ENCODE results near the gene TAOK1. TPM values are rescaled to one million over a fixed set of nuclear protein-coding genes. Genes with fewer than 3 reads are reported as not detected.

Gene TAOK1
- total RNA-seq, 1 donor from 2014 or later, result 81.1 TPM

DNA sequence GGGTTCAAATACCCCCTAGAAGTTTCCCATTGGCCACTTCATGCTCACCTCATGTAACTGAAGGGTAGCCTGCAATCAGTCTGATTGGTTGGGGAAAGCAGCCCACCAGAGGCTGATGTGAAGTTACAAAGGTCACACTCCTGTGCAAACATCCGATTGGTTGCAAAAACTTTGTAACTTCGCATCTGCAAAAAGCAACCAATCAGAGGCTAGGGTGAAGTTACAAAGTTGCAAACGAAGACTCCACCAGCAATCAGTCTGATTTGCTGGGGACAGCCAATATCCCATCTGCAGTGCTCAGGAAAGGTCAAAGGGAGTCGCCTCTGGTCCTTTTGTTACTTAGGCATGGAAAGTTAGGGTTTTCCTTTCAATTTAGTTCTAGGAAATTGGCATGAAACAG lies 40.1 kb downstream of the TAOK1 start:
- Mint-ChIP-seq H3K9me3 (ENCODE audit: unreplicated experiment) (no peaks in the 10 kb centered on the region), H3K27me3 (ENCODE audit: unreplicated experiment) (no peaks in the 10 kb centered on the region)

GRCh38 chr17:29433541-29433940 lies 43.4 kb downstream of the TAOK1 start:
- no peak overlapping the region for H3K27ac Mint-ChIP-seq (ENCODE audit: unreplicated experiment)
- DNase-seq (ENCODE audit: extremely low spot score, unreplicated experiment), result peak; percentile 63
- H3K27me3 Mint-ChIP-seq (ENCODE audit: unreplicated experiment), result no peaks in the 10 kb centered on the region
- H3K9me3 Mint-ChIP-seq (ENCODE audit: unreplicated experiment), result no peaks in the 10 kb centered on the region
- TF ChIP-seq CTCF (IDR thresholded peaks at IDR 0.05), result no peak
- no peak overlapping the region for H3K4me3 Mint-ChIP-seq (ENCODE audit: unreplicated experiment)
- peaks cover 8% of the 10 kb centered on the region for H3K36me3 Mint-ChIP-seq (ENCODE audit: unreplicated experiment)
- peaks cover 17% of the 10 kb centered on the region for H3K4me1 Mint-ChIP-seq (ENCODE audit: unreplicated experiment)

More for the DNA sequence above, 40.1 kb downstream of the TAOK1 start:
- Mint-ChIP-seq H3K4me3 (ENCODE audit: unreplicated experiment) (no peak overlapping the region), H3K27ac (ENCODE audit: unreplicated experiment) (no peak overlapping the region), H3K36me3 (ENCODE audit: unreplicated experiment) (peaks cover 8% of the 10 kb centered on the region), H3K4me1 (ENCODE audit: unreplicated experiment) (peaks cover 20% of the 10 kb centered on the region)
- no peak for TF ChIP-seq CTCF (IDR thresholded peaks at IDR 0.05)
- no peak for DNase-seq (ENCODE audit: extremely low spot score, unreplicated experiment)

DNA sequence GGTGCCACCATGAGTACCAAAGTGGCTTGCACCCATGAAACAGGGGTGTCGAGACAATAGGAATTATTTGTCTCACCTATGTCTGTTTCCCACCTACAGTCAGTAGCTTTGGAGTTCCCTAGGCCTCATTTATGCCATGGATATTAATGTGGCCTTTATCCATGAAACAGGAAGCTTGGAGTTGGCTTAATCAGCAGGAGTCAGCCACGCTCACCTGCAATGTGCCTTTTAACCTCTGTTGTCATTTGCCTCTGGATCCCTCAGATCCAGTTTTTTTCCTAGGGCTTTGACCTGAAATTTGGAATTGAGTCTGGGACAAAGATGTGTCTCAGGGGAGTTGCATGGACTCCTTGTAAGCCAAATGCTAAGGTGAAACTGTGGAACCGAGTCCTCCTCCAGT lies 44.4 kb downstream of the TAOK1 start:
- H3K4me3 Mint-ChIP-seq (ENCODE audit: unreplicated experiment), result no peak overlapping the region
- H3K36me3 Mint-ChIP-seq (ENCODE audit: unreplicated experiment), result peaks cover 8% of the 10 kb centered on the region

DNA sequence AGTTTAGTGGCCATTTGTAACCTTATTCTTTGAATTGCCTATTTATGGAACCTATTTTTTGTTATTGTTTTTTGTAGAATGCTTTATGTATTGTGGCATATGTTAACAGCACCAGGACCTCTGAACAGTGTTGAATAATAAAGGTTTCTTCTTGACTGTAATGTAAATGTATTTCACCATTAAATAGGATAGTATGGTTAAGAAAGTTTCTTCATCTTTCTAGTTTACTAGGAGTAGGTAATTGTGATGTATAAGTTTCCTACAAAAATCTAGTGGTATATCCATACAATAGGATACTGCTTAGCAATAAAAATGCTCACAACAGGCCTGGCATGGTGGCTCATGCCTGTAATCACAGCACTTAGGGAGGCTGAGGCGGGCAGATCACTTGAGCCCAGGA lies 52.3 kb downstream of the TAOK1 start:
- peaks cover 13% of the 10 kb centered on the region for H3K36me3 Mint-ChIP-seq (ENCODE audit: unreplicated experiment)
- DNase-seq (ENCODE audit: extremely low spot score, unreplicated experiment), result no peak
- H3K9me3 Mint-ChIP-seq (ENCODE audit: unreplicated experiment), result no peaks in the 10 kb centered on the region
- H3K4me1 Mint-ChIP-seq (ENCODE audit: unreplicated experiment), result peaks cover 33% of the 10 kb centered on the region
- H3K27ac Mint-ChIP-seq (ENCODE audit: unreplicated experiment), result no peak overlapping the region
- H3K4me3 Mint-ChIP-seq (ENCODE audit: unreplicated experiment), result no peak overlapping the region
- H3K27me3 Mint-ChIP-seq (ENCODE audit: unreplicated experiment), result no peaks in the 10 kb centered on the region
- no peak for TF ChIP-seq CTCF (IDR thresholded peaks at IDR 0.05)

More for the DNA sequence above, 44.4 kb downstream of the TAOK1 start:
- no peak for DNase-seq (ENCODE audit: extremely low spot score, unreplicated experiment)
- Mint-ChIP-seq H3K27ac (ENCODE audit: unreplicated experiment) (no peak overlapping the region), H3K9me3 (ENCODE audit: unreplicated experiment) (no peaks in the 10 kb centered on the region), H3K4me1 (ENCODE audit: unreplicated experiment) (peaks cover 17% of the 10 kb centered on the region), H3K27me3 (ENCODE audit: unreplicated experiment) (no peaks in the 10 kb centered on the region)
- TF ChIP-seq CTCF (IDR thresholded peaks at IDR 0.05), result no peak

GRCh38 chr17:29443041-29443739 lies 53.0 kb downstream of the TAOK1 start:
- no peaks in the 10 kb centered on the region for H3K9me3 Mint-ChIP-seq (ENCODE audit: unreplicated experiment)
- no peak overlapping the region for H3K27ac Mint-ChIP-seq (ENCODE audit: unreplicated experiment)
- H3K4me3 Mint-ChIP-seq (ENCODE audit: unreplicated experiment), result no peak overlapping the region
- TF ChIP-seq CTCF (IDR thresholded peaks at IDR 0.05), result no peak
- no peaks in the 10 kb centered on the region for H3K27me3 Mint-ChIP-seq (ENCODE audit: unreplicated experiment)
- DNase-seq (ENCODE audit: extremely low spot score, unreplicated experiment), result no peak
- H3K36me3 Mint-ChIP-seq (ENCODE audit: unreplicated experiment), result peaks cover 14% of the 10 kb centered on the region
- peaks cover 35% of the 10 kb centered on the region for H3K4me1 Mint-ChIP-seq (ENCODE audit: unreplicated experiment)

Data from osteocyte (in vitro differentiated cells).